ENCODE results near the gene CGNL1. TPM values are rescaled to one million over a fixed set of nuclear protein-coding genes. Genes with fewer than 3 reads are reported as not detected.

CGNL1 gene
- total and polyA plus RNA-seq, 11 donors: 3.8 to 40.0 (median 23.4) TPM

DNA sequence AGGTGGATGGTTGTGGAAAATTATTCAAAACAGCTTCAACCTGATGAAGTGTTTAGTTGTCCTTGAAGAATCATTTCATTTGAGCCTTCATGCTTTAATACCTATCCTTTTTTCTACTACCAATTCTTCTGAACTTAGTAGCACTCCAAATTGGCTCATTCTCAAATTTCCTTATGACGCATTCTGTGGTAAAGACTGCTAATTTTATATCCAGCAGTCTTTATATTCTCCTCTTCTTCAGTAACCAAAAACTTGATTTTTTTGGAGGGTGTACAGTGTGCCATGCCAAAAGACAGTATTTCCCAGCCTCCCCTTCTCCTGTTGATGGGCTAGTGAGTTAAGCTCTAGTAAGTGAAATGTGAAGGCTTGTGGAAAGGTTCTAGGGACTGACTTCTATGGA lies 25.2 kb downstream of the CGNL1 start:
- WGBS, 4 donors: 90 to 97% (median 95%) methylated on average over 1 of the region's 1 CpG
- no peaks in the 10 kb centered on the region for H3K36me3 ChIP-seq
- H3K4me1 ChIP-seq: peaks cover 0 to 22% (median 2%) of the 10 kb centered on the region in 12 donors
- no peak overlapping the region for H3K4me3 ChIP-seq
- no peak for ATAC-seq
- no peak for TF ChIP-seq POLR2A (IDR thresholded peaks at IDR 0.05)
- TF ChIP-seq, protein P1, sequence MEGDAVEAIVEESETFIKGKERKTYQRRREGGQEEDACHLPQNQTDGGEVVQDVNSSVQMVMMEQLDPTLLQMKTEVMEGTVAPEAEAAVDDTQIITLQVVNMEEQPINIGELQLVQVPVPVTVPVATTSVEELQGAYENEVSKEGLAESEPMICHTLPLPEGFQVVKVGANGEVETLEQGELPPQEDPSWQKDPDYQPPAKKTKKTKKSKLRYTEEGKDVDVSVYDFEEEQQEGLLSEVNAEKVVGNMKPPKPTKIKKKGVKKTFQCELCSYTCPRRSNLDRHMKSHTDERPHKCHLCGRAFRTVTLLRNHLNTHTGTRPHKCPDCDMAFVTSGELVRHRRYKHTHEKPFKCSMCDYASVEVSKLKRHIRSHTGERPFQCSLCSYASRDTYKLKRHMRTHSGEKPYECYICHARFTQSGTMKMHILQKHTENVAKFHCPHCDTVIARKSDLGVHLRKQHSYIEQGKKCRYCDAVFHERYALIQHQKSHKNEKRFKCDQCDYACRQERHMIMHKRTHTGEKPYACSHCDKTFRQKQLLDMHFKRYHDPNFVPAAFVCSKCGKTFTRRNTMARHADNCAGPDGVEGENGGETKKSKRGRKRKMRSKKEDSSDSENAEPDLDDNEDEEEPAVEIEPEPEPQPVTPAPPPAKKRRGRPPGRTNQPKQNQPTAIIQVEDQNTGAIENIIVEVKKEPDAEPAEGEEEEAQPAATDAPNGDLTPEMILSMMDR (IDR thresholded peaks at IDR 0.05): no peak
- H3K9me3 ChIP-seq: no peaks in the 10 kb centered on the region
- intact Hi-C loops (cut with DNase I): no loop called here
- H3K27ac ChIP-seq: no peak overlapping the region
- no peak for DNase-seq
- H3K27me3 ChIP-seq: no peaks in the 10 kb centered on the region

- DNase-seq: peak in 1 of 5 donors; percentile 23
- H3K36me3 ChIP-seq: no peaks in the 10 kb centered on the region
- intact Hi-C loops (cut with DNase I): no loop called here
- H3K27me3 ChIP-seq: no peaks in the 10 kb centered on the region
- peak in 3 of 4 donors; percentile 45 to 54 (median 47) for ATAC-seq
- H3K4me1 ChIP-seq: peaks cover 0 to 22% (median 2%) of the 10 kb centered on the region in 12 donors
- H3K9me3 ChIP-seq: no peaks in the 10 kb centered on the region
- H3K4me3 ChIP-seq: no peak overlapping the region
- WGBS, 4 donors: 35 to 58% (median 48%) methylated on average over 4 of the region's 4 CpGs
- TF ChIP-seq POLR2A (IDR thresholded peaks at IDR 0.05): no peak
- TF ChIP-seq, protein P1 (IDR thresholded peaks at IDR 0.05): no peak
- H3K27ac ChIP-seq: peak overlapping the region in 5 of 12 donors; percentile 7 to 72 (median 61)
These were observed 26.7 kb downstream of the CGNL1 start for GRCh38 chr15:57403017-57403416.

DNA sequence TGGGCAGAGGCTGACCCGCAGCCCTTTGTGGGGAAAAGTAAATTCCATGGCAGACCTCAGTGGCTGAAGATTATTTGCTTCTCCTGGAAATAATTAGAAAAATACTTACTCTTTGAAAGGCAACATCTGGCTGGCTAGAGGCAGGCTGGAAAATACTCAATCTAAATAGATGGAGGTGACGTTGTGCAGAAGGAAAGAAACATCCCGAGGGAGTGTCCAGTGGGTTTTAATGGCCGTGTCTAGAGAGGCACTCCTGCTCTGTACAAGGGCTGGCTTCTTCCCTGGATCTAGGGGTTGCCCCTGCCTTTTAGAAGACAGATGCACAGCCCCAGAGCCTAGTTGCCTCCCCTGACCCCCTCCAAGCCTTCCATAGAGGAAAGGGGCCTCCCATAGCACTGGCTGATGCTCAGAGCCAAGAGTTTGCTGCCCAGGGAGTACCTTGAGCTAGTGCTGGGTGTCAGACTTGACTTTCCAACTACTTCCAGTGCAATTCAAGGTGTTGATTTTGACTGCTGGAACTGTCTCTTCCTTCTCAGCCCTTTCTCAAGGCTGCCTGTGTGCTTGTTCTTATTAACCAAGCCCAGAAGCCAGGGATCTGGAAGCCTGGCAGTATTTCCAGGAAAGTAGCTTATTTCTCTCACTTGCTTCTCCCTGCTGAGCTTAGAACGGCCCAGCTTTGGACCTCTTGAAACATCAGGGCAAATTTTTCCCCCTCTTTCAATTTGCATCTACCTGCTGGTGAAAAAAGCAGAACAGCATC lies 27.4 kb downstream of the CGNL1 start:
- Histone ChIP-seq H3K4me3 (no peak overlapping the region), H3K4me1 (peaks cover 0 to 22% (median 2%) of the 10 kb centered on the region in 12 donors), H3K9me3 (no peaks in the 10 kb centered on the region), H3K27me3 (no peaks in the 10 kb centered on the region), H3K27ac (peak overlapping the region in 7 of 12 donors; percentile 7 to 72 (median 61)), H3K36me3 (no peaks in the 10 kb centered on the region)
- 59 to 68% (median 62%) methylated on average over 5 of the region's 5 CpGs for WGBS, 4 donors
- no peak for DNase-seq
- peak; percentile 45 to 76 (median 63) for ATAC-seq
- no peak for TF ChIP-seq POLR2A (IDR thresholded peaks at IDR 0.05)
- TF ChIP-seq, protein P1 (IDR thresholded peaks at IDR 0.05): no peak
- intact Hi-C loops (cut with DNase I): no loop called here

DNA sequence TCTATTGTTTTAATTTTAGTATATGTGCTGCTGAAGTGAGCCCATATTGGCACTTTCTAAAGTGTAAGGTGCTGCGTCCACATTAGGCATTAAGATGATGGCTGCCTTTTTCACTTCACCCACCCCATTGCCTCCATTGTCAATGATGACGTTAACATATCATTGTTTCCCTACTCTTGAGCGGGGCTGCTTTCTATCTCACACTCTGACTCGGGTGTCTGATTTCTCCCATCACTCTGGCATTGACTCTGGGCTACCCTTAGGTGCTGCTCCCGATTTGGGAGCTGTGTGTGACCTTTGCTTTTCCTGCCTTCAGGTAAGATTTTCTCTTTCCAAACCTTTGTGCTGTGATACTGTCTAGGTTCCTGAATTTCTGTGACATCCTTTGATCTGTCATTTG lies 28.8 kb downstream of the CGNL1 start:
- Histone ChIP-seq H3K9me3 (no peaks in the 10 kb centered on the region), H3K27me3 (no peaks in the 10 kb centered on the region), H3K4me3 (no peak overlapping the region), H3K4me1 (peaks cover 0 to 22% (median 4%) of the 10 kb centered on the region in 12 donors), H3K27ac (no peak overlapping the region), H3K36me3 (no peaks in the 10 kb centered on the region)
- DNase-seq (no peak), ATAC-seq (no peak)
- 60 to 72% (median 64%) methylated on average over 5 of the region's 5 CpGs for WGBS, 4 donors
- no peak for TF ChIP-seq POLR2A (IDR thresholded peaks at IDR 0.05)
- TF ChIP-seq, protein P1 (IDR thresholded peaks at IDR 0.05): no peak
- intact Hi-C loops (cut with DNase I): no loop called here
